ENCODE results near the gene MBTPS1. TPM values are rescaled to one million over a fixed set of nuclear protein-coding genes. Genes with fewer than 3 reads are reported as not detected.

The MBTPS1 gene
- polyA plus RNA-seq, 3 donors = 26.4 to 73.8 (median 28.0) TPM

GRCh38 chr16:84098939-84099338 is 17.8 kb downstream of the MBTPS1 start:
- Histone ChIP-seq H3K9me3 (replicated peaks in 1 of 2; ENCODE audit: control insufficient read depth in 1 of 2, insufficient read depth in 1 of 2, low read length in 2 of 2) (no peaks in the 10 kb centered on the region), H3K4me3 (replicated peaks in 1 of 3; ENCODE audit: low read depth in 2 of 3, low read length in 3 of 3) (no peak overlapping the region), H3K4me2 (replicated peaks; ENCODE audit: extremely low read depth, low read length, poor library complexity, severe bottlenecking) (no peak overlapping the region), H3K27me3 (ENCODE audit: control insufficient read depth in 2 of 2, insufficient read depth in 2 of 2, low read length in 2 of 2) (no peaks in the 10 kb centered on the region), H4K20me1 (ENCODE audit: insufficient read depth, low read length) (peaks cover 47% of the 10 kb centered on the region), H3K4me1 (ENCODE audit: control insufficient read depth in 1 of 2, insufficient read depth in 2 of 2, low read length in 2 of 2) (peaks cover 32% of the 10 kb centered on the region in 2 donors), H2AFZ (ENCODE audit: insufficient read depth, low read depth, low read length, poor library complexity, severe bottlenecking) (no peak overlapping the region), H3K36me3 (replicated peaks in 1 of 2; ENCODE audit: control insufficient read depth in 1 of 2, insufficient read depth in 2 of 2, low read length in 2 of 2) (peaks cover 45 to 53% of the 10 kb centered on the region in 2 donors), H3K27ac (ENCODE audit: low read depth in 1 of 2, low read length in 2 of 2) (peak overlapping the region in 1 of 2 donors; percentile 81), H3K79me2 (ENCODE audit: insufficient read depth, low read length) (peaks cover 62% of the 10 kb centered on the region), H3K9ac (ENCODE audit: insufficient read depth, low read length, poor library complexity, severe bottlenecking) (no peak overlapping the region)
- peaks cover 0 to 4% (median 0%) of the 10 kb centered on the region in 3 donors for H3K27me3 Mint-ChIP-seq (ENCODE audit: low read depth in 3 of 3)
- DNase-seq = no peak
- H3K27ac Mint-ChIP-seq = peak overlapping the region in 6 of 7 donors; percentile 85 to 94 (median 92)
- peaks cover 0 to 2% (median 0%) of the 10 kb centered on the region in 7 donors for H3K9me3 Mint-ChIP-seq
- TF ChIP-seq CTCF (IDR thresholded peaks at IDR 0.05) = no peak
- WGBS (ENCODE audit: insufficient coverage) = 100% methylated on average over 1 of the region's 7 CpGs
- no peak overlapping the region for H3K4me3 Mint-ChIP-seq
- intact Hi-C loops (cut with micrococcal nuclease) = loop anchor here in 1 of 2 donors (2.0 kb wide), 1 partner anchor 18 kb away; the partner anchor contains the start of gene MBTPS1
- H3K4me1 Mint-ChIP-seq = peaks cover 37% of the 10 kb centered on the region
- peaks cover 54 to 68% of the 10 kb centered on the region in 2 donors for H3K36me3 Mint-ChIP-seq

GRCh38 chr16:84096447-84097005 is 20.2 kb downstream of the MBTPS1 start:
- H3K4me2 ChIP-seq (replicated peaks; ENCODE audit: extremely low read depth, low read length, poor library complexity, severe bottlenecking) = no peak overlapping the region
- H3K27me3 ChIP-seq (ENCODE audit: control insufficient read depth in 2 of 2, insufficient read depth in 2 of 2, low read length in 2 of 2) = no peaks in the 10 kb centered on the region
- peaks cover 69 to 77% of the 10 kb centered on the region in 2 donors for H3K36me3 ChIP-seq (replicated peaks in 1 of 2; ENCODE audit: control insufficient read depth in 1 of 2, insufficient read depth in 2 of 2, low read length in 2 of 2)
- H3K36me3 Mint-ChIP-seq = peaks cover 71 to 86% of the 10 kb centered on the region in 2 donors
- H3K4me1 Mint-ChIP-seq = peaks cover 25% of the 10 kb centered on the region
- no peak overlapping the region for H3K4me3 Mint-ChIP-seq
- peaks cover 0 to 2% (median 0%) of the 10 kb centered on the region in 7 donors for H3K9me3 Mint-ChIP-seq
- no peak overlapping the region for H3K9ac ChIP-seq (ENCODE audit: insufficient read depth, low read length, poor library complexity, severe bottlenecking)
- no peak overlapping the region for H3K4me3 ChIP-seq (replicated peaks in 1 of 3; ENCODE audit: low read depth in 2 of 3, low read length in 3 of 3)
- H3K27ac Mint-ChIP-seq = no peak overlapping the region
- WGBS (ENCODE audit: insufficient coverage) = 96% methylated on average over 2 of the region's 4 CpGs
- H4K20me1 ChIP-seq (ENCODE audit: insufficient read depth, low read length) = peaks cover 30% of the 10 kb centered on the region
- no peaks in the 10 kb centered on the region for H3K9me3 ChIP-seq (replicated peaks in 1 of 2; ENCODE audit: control insufficient read depth in 1 of 2, insufficient read depth in 1 of 2, low read length in 2 of 2)
- H3K79me2 ChIP-seq (ENCODE audit: insufficient read depth, low read length) = peaks cover 38% of the 10 kb centered on the region
- no peak for DNase-seq
- H3K4me1 ChIP-seq (ENCODE audit: control insufficient read depth in 1 of 2, insufficient read depth in 2 of 2, low read length in 2 of 2) = peaks cover 24 to 25% of the 10 kb centered on the region in 2 donors
- peaks cover 0 to 3% (median 2%) of the 10 kb centered on the region in 3 donors for H3K27me3 Mint-ChIP-seq (ENCODE audit: low read depth in 3 of 3)
- no peak overlapping the region for H3K27ac ChIP-seq (ENCODE audit: low read depth in 1 of 2, low read length in 2 of 2)
- TF ChIP-seq CTCF (IDR thresholded peaks at IDR 0.05) = no peak
- intact Hi-C loops (cut with micrococcal nuclease) = no loop called here
- no peak overlapping the region for H2AFZ ChIP-seq (ENCODE audit: insufficient read depth, low read depth, low read length, poor library complexity, severe bottlenecking)

Measured in CD14-positive monocyte (primary cell).